ENCODE data around the gene BIN1. TPM values are rescaled to one million over a fixed set of nuclear protein-coding genes. Genes with fewer than 3 reads are reported as not detected.
A peak's percentile ranks its signal among the peaks of the same experiment; 100 is the strongest.

The BIN1 gene
- total RNA-seq, 2 donors from 2014 or later = 41.7 to 45.9 TPM

DNA sequence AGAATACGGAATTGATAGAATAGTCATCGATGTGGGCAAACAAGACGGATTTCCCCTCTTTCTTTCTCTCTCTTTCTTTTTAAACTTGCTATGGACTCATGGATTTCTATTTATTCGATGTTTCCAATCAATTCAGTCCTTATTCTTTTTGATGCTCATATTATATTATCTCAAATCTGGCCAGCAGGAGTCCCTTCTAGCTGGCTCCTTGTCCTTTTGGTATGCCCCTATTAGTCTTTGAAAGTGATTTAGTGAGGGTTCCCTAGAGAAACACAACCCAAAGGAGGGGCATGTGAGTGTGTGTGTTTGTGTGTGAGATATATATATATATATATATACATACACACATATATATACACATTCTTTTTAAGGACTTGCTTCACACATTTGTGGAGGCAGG is 23.5 kb upstream of the BIN1 start:
- peaks cover 4% of the 10 kb centered on the region for H3K9me3 Mint-ChIP-seq

GRCh38 chr2:127129937-127130336 is 23.0 kb upstream of the BIN1 start:
- no peak overlapping the region for H3K9ac ChIP-seq (ENCODE audit: extremely low read depth, low read length, poor library complexity, severe bottlenecking)
- H3K27ac Mint-ChIP-seq = no peak overlapping the region

More for the DNA sequence above, 23.5 kb upstream of the BIN1 start:
- Mint-ChIP-seq H3K27me3 (ENCODE audit: insufficient read depth) (peaks cover 29% of the 10 kb centered on the region), H3K4me1 (peaks cover 7% of the 10 kb centered on the region), H3K27ac (no peak overlapping the region), H3K4me3 (no peak overlapping the region), H3K36me3 (ENCODE audit: low read depth) (no peaks in the 10 kb centered on the region)
- TF ChIP-seq CTCF (conservative IDR thresholded peaks at IDR 0.05) = peak; percentile 37
- Histone ChIP-seq H3K9me3 (ENCODE audit: control insufficient read depth, low read length) (peaks cover 5% of the 10 kb centered on the region), H3K4me3 (ENCODE audit: low read length) (no peak overlapping the region), H3K27me3 (ENCODE audit: control insufficient read depth, insufficient read depth, low read length, poor library complexity, severe bottlenecking) (peaks cover 41% of the 10 kb centered on the region), H3K27ac (ENCODE audit: low read depth, low read length) (no peak overlapping the region), H3K36me3 (ENCODE audit: control insufficient read depth, insufficient read depth, low read length) (no peaks in the 10 kb centered on the region), H3K4me1 (ENCODE audit: control insufficient read depth, insufficient read depth, low read length) (no peaks in the 10 kb centered on the region), H3K9ac (ENCODE audit: extremely low read depth, low read length, poor library complexity, severe bottlenecking) (no peak overlapping the region)
- no peak for DNase-seq
- WGBS, 2 experiments (ENCODE audit: insufficient coverage in 1 of 2, insufficient read length in 1 of 2) = 86 to 89% methylated on average over 4 of the region's 4 CpGs

DNA sequence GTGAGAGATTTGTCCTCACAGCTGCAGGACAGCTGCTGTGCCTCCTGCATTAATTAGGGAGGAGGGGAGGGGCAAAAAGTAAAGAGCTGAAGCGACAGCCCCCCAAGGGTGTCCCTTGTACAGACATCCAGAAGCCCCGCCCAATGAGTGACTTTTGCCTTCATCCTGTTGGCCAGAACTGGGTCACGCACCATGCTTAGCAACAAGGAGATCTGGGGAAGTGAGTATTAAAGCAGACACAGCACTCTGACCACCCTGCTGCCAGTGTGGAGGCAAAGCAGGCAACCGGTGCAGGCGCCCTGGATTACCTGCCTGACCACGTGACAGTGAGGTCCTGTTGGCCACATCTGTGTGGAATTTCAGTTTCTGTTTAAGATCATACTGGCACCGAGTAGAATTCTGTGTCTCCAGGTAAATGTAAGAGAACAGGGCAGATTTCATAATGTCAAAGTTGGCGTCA is 21.5 kb upstream of the BIN1 start:
- peaks cover 27% of the 10 kb centered on the region for H3K27me3 ChIP-seq (ENCODE audit: control insufficient read depth, insufficient read depth, low read length, poor library complexity, severe bottlenecking)
- H3K4me1 ChIP-seq (ENCODE audit: control insufficient read depth, insufficient read depth, low read length) = no peaks in the 10 kb centered on the region
- H3K36me3 Mint-ChIP-seq (ENCODE audit: low read depth) = no peaks in the 10 kb centered on the region
- peak; percentile 91 for DNase-seq
- H3K36me3 ChIP-seq (ENCODE audit: control insufficient read depth, insufficient read depth, low read length) = no peaks in the 10 kb centered on the region
- peaks cover 22% of the 10 kb centered on the region for H3K27me3 Mint-ChIP-seq (ENCODE audit: insufficient read depth)
- H3K4me1 Mint-ChIP-seq = peaks cover 7% of the 10 kb centered on the region
- peaks cover 17% of the 10 kb centered on the region for H3K9me3 Mint-ChIP-seq
- TF ChIP-seq CTCF (conservative IDR thresholded peaks at IDR 0.05) = peak; percentile 36
- H3K9me3 ChIP-seq (ENCODE audit: control insufficient read depth, low read length) = peaks cover 18% of the 10 kb centered on the region
- peak overlapping the region; percentile 15 for H3K4me3 Mint-ChIP-seq
- 48 to 57% methylated on average over 5 to 8 of the region's 8 CpGs for WGBS, 2 experiments (ENCODE audit: insufficient coverage in 1 of 2, insufficient read length in 1 of 2)
- H3K27ac Mint-ChIP-seq = peak overlapping the region; percentile 28
- no peak overlapping the region for H3K27ac ChIP-seq (ENCODE audit: low read depth, low read length)
- no peak overlapping the region for H3K4me3 ChIP-seq (ENCODE audit: low read length)
- H3K9ac ChIP-seq (ENCODE audit: extremely low read depth, low read length, poor library complexity, severe bottlenecking) = no peak overlapping the region

More at GRCh38 chr2:127129937-127130336, 23.0 kb upstream of the BIN1 start:
- no peak overlapping the region for H3K27ac ChIP-seq (ENCODE audit: low read depth, low read length)
- WGBS, 2 experiments (ENCODE audit: insufficient coverage in 1 of 2, insufficient read length in 1 of 2) = 90 to 95% methylated on average over 10 to 11 of the region's 11 CpGs
- peaks cover 7% of the 10 kb centered on the region for H3K4me1 Mint-ChIP-seq
- no peak for TF ChIP-seq CTCF (conservative IDR thresholded peaks at IDR 0.05)
- peaks cover 29% of the 10 kb centered on the region for H3K27me3 Mint-ChIP-seq (ENCODE audit: insufficient read depth)
- H3K4me1 ChIP-seq (ENCODE audit: control insufficient read depth, insufficient read depth, low read length) = no peaks in the 10 kb centered on the region
- no peak overlapping the region for H3K4me3 Mint-ChIP-seq
- H3K36me3 Mint-ChIP-seq (ENCODE audit: low read depth) = no peaks in the 10 kb centered on the region
- H3K9me3 Mint-ChIP-seq = peaks cover 4% of the 10 kb centered on the region
- no peak for DNase-seq
- H3K9me3 ChIP-seq (ENCODE audit: control insufficient read depth, low read length) = peaks cover 5% of the 10 kb centered on the region
- H3K36me3 ChIP-seq (ENCODE audit: control insufficient read depth, insufficient read depth, low read length) = no peaks in the 10 kb centered on the region
- H3K4me3 ChIP-seq (ENCODE audit: low read length) = no peak overlapping the region
- peaks cover 36% of the 10 kb centered on the region for H3K27me3 ChIP-seq (ENCODE audit: control insufficient read depth, insufficient read depth, low read length, poor library complexity, severe bottlenecking)

Measured in endodermal cell (in vitro differentiated cells).